SU-DHL-6 (cell line): ENCODE results near the gene CNPY1.

Source experiments
- EZH2phosphoT487 ChIP-seq: fragments of 200-600 bp; sonication (generic), shearing (Covaris generic); conservative IDR thresholded peaks from 2 replicates; pipeline ENCODE4 v1.6.1; 2018; ENCODE audit warnings: mild to moderate bottlenecking, antibody characterized with exemption, low read length, moderate library complexity, mixed read lengths
- TF ChIP-seq, protein P1 (sequence below): fragments of 200-600 bp; sonication (generic); IDR thresholded peaks from one replicate; pipeline ENCODE4 v1.5.1; 2017; ENCODE audit warnings: antibody characterized with exemption, mild to moderate bottlenecking, low read length, moderate library complexity; ENCODE audit not compliant: insufficient read depth, poor library complexity, severe bottlenecking

DNA sequence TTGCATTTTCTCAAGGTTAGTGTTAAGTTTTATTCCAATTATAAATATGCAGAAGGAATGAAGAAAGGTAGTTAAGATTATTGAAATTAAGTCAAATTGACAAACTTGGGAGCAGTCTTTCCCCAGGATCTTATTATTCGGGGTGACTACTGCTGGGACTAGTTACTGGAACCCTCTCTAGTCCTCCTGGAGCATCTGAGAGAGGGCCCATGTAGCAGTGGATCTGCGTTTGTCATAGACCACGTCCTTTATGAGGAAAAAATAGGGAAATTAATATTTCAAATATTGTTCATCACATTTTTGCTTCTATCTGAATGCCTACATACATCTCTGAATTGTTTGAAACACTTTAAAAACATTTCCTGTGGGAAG is 41.0 kb downstream of the CNPY1 start:
- TF ChIP-seq, protein P1, sequence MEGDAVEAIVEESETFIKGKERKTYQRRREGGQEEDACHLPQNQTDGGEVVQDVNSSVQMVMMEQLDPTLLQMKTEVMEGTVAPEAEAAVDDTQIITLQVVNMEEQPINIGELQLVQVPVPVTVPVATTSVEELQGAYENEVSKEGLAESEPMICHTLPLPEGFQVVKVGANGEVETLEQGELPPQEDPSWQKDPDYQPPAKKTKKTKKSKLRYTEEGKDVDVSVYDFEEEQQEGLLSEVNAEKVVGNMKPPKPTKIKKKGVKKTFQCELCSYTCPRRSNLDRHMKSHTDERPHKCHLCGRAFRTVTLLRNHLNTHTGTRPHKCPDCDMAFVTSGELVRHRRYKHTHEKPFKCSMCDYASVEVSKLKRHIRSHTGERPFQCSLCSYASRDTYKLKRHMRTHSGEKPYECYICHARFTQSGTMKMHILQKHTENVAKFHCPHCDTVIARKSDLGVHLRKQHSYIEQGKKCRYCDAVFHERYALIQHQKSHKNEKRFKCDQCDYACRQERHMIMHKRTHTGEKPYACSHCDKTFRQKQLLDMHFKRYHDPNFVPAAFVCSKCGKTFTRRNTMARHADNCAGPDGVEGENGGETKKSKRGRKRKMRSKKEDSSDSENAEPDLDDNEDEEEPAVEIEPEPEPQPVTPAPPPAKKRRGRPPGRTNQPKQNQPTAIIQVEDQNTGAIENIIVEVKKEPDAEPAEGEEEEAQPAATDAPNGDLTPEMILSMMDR: no peak
- no peak for TF ChIP-seq EZH2phosphoT487
